NCI-H2107 treated with DMSO at 0.1 percent for 48 hours (cell line): ENCODE data around the gene EP400.

Experiments
- DNase-seq: peaks from one replicate; lab custom pipeline; 2025; ENCODE audit not compliant: unreplicated experiment; lab: John Stamatoyannopoulos, UW

EP400 gene

DNA sequence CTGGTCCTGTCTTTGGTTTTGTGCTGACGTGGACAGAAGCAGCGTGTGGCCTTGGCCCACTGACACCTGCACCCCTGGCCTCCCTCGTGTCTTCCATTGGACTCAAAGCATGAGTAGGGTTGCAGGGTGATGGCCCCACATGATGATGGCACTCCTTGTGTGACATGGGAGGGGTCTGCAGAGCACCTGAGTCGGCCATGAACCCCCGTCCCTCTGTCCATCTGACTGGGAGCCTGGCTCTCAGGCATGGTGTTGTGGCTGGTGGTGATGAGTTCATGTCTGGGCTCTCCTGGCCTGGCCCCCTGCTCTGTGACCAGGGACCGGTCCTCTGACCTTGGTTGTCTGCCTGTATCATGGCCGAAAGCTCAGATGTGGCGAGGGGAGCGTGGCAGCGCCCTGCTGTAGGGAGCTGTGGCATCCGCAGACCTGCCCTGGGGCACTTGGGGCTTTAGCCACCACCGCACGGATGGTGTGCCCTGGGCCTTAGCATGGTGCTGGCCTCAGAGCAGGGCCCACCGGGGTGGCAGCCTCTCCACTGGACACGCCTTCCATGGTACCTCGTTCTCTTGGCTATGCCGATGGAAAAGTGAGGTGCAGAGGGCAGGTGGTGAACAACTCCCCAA is 38.6 kb upstream of the EP400 start:
- no peak for DNase-seq

DNA sequence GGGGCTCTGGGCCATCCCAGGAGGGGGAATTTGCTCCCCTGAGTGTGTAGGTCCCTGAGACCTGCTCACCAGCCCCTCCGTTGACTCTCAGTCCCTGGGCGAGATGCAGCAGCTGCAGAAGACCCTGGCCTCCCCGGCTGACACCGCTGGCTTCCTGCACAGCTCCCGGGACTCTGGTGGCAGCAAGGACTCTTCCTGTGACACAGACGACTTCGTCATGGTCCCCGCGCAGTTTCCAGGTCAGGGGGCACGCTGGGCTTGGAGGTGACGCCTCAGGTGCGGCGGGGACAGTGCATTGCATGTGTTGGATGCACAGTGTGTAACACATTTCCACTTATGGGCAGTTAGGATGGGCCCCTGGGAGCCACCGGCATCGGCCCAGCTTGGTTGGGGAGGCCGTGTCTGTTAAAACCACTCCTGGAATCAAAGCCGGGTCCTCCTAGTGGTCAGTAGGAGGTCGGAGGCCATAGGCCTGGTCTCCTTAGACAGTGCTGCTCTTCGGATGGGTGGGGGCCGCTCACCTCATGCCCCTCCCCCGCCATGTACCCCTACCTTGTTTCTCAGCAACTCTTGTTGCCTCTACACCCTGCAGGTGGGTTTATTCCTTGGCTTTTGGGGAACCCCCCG is 37.8 kb upstream of the EP400 start:
- no peak for DNase-seq

- DNase-seq, result no peak
Measured at GRCh38 chr12:131912518-131913274, 37.0 kb upstream of the EP400 start.

- DNase-seq, result no peak
Measured at GRCh38 chr12:131913666-131914065, 36.1 kb upstream of the EP400 start.

- no peak for DNase-seq
Measured at GRCh38 chr12:131914179-131914702, 35.5 kb upstream of the EP400 start.

- no peak for DNase-seq
Measured at GRCh38 chr12:131915000-131915689, 34.6 kb upstream of the EP400 start.

- DNase-seq, result no peak
Measured at GRCh38 chr12:131915823-131916222, 33.9 kb upstream of the EP400 start.

GRCh38 chr12:131916306-131917138 is 33.2 kb upstream of the EP400 start:
- no peak for DNase-seq

- no peak for DNase-seq
Measured at GRCh38 chr12:131917139-131917710, 32.5 kb upstream of the EP400 start.

DNA sequence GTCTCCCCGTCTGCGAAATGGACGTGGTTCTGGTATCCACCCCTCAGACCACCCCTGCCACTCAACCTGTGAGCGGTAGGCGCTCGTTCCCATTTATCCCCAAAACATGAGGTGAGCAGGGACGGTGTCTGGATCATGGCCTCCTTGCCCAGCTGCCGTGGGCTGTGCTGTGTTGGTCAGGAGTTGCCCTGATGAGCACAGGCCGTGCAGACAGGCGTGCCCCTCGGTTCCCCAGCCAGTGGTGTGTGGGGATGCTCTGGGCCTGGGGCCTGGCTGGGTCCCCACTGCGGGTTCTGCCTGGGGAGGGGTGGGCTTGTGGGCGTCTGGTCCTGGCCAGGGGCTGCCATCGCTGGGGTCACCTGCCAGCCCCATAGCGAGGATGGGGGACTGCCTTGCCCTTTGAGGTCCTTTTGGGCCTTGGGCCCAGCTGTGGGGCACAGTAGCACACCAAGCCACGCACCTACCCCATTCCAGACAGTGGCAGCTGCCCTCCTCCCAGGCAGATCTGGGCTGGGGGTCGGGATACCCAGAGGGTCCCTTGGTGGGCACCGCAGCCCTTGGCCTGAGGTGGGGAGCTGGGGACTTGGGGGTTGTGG is 31.9 kb upstream of the EP400 start:
- DNase-seq, result no peak

- no peak for DNase-seq
Measured at GRCh38 chr12:131918311-131919050, 31.3 kb upstream of the EP400 start.

DNA sequence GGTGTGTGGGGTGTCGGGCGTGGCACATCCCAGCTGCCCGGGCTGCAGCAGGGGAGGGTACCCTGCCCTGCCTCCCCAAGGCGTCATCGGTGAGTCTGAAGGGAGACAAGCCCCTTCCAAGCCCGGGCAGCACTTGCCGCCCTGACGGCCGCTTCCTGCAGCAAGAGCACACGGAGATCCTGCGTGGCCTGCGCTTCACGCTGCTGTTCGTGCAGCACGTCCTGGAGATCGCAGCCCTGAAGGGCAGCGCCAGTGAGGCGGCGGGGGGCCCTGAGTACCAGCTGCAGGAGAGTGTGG is 30.7 kb upstream of the EP400 start:
- no peak for DNase-seq

GRCh38 chr12:131919366-131920156 is 30.2 kb upstream of the EP400 start:
- no peak for DNase-seq

- DNase-seq, result no peak
Measured at GRCh38 chr12:131920157-131920508, 29.6 kb upstream of the EP400 start.

DNA sequence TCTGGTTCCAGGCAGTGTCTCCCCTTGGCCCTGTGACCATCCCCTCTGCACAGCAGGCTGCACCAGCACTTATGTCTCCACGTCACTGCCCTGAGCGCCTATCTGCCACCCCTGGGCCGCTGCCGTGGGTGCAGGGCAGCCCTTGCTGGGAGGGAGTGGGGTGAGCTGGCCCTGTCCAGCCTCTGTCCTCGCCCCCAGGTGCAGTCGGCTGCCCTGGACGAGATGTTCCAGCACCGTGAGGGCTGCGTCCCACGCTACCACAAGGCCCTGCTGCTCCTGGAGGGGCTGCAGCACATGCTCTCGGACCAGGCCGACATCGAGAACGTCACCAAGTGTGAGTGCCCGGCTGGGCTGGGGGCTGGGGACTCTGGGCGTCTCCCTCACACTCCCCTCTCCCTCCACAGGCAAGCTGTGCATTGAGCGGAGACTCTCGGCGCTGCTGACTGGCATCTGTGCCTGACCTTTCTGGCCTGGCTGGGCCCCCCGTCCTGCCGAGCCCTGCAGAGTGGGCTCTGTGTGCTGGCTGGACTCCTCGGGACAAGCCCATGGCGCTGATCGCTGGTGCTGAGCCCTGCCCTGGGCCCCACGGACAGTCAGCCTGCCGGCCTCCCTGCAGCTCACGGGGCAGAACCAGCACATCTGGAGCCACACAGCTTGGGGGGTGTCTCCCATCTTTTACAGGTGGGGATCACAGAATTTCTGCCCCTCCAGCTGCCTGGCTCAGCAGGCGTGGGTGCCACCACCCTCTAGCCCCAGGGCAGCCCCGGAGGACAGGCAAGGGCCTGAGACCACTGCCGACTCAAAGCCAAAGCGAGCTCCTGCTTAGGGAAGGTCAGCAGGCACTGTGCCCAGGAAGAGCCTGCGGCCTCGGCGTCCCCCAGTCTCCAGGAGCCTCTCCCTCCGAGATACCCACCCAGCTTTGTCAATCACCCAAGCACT is 28.6 kb upstream of the EP400 start:
- no peak for DNase-seq

- no peak for DNase-seq
Measured at GRCh38 chr12:131921866-131922769, 27.6 kb upstream of the EP400 start.

DNA sequence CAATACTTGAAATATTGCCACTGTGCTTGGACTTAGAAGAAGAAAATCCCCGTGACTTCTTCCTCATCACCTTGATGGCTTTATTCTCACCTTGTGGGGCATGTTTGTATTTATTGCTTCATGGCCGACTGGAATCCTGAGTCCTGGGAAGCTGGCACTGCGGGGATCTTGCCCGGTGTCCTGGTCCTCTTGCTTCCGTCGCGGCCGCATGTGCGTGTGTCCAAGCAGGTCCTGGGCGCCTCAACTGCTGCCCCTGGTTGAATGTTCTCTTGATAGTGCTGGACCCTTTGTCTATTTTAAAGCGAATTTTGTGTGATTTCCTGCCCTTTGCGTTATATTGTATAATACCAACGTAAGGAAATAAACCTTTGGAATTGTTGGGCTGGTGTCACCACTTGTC is 27.0 kb upstream of the EP400 start:
- no peak for DNase-seq
